ENCODE measurements around the gene DOK3.

Gene DOK3

DNA sequence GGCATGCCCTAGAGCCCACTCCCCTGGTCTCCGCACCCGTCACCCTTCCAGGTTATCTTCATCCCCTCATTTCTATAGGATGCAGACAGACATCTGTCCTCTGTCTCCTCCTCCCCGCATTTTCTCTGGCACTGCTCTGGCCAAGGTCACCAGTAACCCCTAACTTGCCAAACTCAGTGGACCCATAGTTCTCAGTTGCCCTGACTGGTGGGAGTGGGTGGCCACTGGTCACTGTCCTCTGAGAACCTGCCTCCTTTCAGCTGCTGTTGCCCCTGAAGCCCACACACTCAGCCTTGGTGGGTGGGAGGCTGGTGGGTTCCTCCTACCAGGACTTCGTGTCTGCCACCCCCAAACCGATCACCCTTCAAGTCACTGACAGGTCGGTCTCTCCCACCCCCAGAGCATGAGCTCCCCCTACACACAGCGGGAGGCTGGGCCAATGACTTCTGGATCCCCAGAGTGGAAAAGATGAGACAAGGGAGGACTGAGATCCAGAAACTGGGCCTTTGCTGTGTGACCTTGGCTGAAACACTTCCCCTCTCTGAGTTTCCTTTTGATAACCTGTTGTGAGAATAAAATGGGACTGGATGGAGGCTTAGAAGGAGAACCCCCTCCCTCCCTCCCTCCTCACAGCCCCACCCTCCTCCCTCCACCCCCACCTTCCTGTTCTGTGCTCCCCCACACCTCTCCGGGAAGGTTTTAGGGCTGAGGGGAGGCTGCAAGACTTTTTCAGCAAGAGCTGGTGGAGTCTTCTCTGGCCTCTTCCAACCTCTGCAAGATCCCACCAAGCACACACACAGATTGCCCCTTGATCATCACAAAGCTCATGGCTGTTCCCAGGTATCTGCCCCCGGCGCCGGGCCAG is 33.8 kb downstream of the DOK3 start:
- Histone ChIP-seq H4K91ac (ENCODE audit: low read depth, low read length) (no peak overlapping the region), H3K27me3 (ENCODE audit: insufficient read depth, low read length) (no peaks in the 10 kb centered on the region), H3K18ac (ENCODE audit: low read length) (no peak overlapping the region), H3K4me1 (ENCODE audit: control insufficient read depth in 1 of 2, insufficient read depth in 2 of 2, low read length in 2 of 2) (peaks cover 17 to 20% of the 10 kb centered on the region in 2 experiments), H2BK120ac (ENCODE audit: insufficient read depth, low read length, poor library complexity) (no peak overlapping the region), H2AK5ac (ENCODE audit: low read length) (no peak overlapping the region), H3K4me3 (ENCODE audit: low read depth, low read length) (no peak overlapping the region), H3K23ac (ENCODE audit: low read length) (no peak overlapping the region), H2BK5ac (ENCODE audit: low read depth, low read length, poor library complexity) (no peak overlapping the region), H3K79me2 (ENCODE audit: control insufficient read depth, insufficient read depth, low read length, poor library complexity) (peaks cover 19% of the 10 kb centered on the region), H3K79me1 (ENCODE audit: low read length) (peaks cover 10% of the 10 kb centered on the region), H2AFZ (ENCODE audit: insufficient read depth, low read length, poor library complexity) (no peak overlapping the region), H3K4me2 (ENCODE audit: low read length) (no peak overlapping the region), H3K4ac (ENCODE audit: low read depth, low read length) (no peak overlapping the region), H2BK12ac (ENCODE audit: low read length) (no peak overlapping the region), H3K14ac (ENCODE audit: low read length) (no peak overlapping the region), H4K8ac (ENCODE audit: low read depth, low read length) (no peak overlapping the region), H3K9me3 (ENCODE audit: insufficient read depth, low read depth, low read length) (peaks cover 2% of the 10 kb centered on the region), H4K12ac (ENCODE audit: low read depth, low read length) (no peak overlapping the region), H3K9ac (ENCODE audit: low read length) (no peak overlapping the region), H3K36me3 (ENCODE audit: control insufficient read depth in 1 of 2, insufficient read depth in 2 of 2, low read length in 2 of 2) (peaks cover 15 to 19% of the 10 kb centered on the region in 2 experiments), H3K27ac (ENCODE audit: low read depth, low read length) (no peak overlapping the region)
- no CpG with 5 or more reads among the region's 11 CpGs for WGBS (ENCODE audit: extremely low coverage, insufficient coverage, insufficient read length)
- DNase-seq = no peak

DNA sequence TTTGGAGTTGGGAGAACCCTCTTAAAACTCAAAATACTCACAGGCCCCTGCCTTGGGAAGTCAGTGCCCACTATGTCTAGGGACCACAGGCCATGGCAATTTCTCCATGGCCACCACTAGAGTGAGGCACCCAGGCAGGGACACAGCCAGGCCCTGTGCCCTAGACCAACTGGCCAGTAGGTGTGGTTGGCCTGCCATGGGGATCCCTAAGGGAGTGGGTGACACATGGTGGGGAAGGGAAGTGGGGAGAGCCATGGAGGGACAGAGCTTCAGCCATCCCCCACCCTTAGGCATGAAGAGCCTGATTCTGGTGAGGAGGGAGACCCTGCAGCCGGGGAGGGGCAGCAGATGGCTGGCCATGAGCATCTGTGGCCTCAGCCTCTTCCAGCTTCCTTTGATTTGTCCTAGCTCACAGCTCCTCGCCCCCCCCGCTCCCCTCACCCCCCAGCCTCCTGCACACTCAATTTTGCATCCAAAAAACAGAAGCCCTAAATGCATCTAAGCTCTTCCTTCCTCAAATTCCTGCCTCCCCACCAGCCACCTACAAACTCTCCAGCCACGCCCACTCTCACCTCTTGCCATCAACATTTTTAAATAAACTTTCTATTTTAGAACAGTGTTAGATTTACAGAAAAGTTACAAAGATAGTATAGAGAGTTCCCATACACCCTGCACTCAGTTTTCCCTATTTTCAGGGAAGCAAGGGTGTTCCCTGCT is 34.6 kb downstream of the DOK3 start:
- no peak overlapping the region for H4K91ac ChIP-seq (ENCODE audit: low read depth, low read length)
- H3K23ac ChIP-seq (ENCODE audit: low read length) = no peak overlapping the region
- H3K79me2 ChIP-seq (ENCODE audit: control insufficient read depth, insufficient read depth, low read length, poor library complexity) = peaks cover 25% of the 10 kb centered on the region
- no peak overlapping the region for H3K27ac ChIP-seq (ENCODE audit: low read depth, low read length)
- H3K4ac ChIP-seq (ENCODE audit: low read depth, low read length) = no peak overlapping the region
- peaks cover 25 to 28% of the 10 kb centered on the region in 2 experiments for H3K4me1 ChIP-seq (ENCODE audit: control insufficient read depth in 1 of 2, insufficient read depth in 2 of 2, low read length in 2 of 2)
- H4K12ac ChIP-seq (ENCODE audit: low read depth, low read length) = no peak overlapping the region
- H2BK120ac ChIP-seq (ENCODE audit: insufficient read depth, low read length, poor library complexity) = no peak overlapping the region
- H4K8ac ChIP-seq (ENCODE audit: low read depth, low read length) = no peak overlapping the region
- H3K18ac ChIP-seq (ENCODE audit: low read length) = no peak overlapping the region
- H3K9me3 ChIP-seq (ENCODE audit: insufficient read depth, low read depth, low read length) = peaks cover 2% of the 10 kb centered on the region
- no peak overlapping the region for H3K14ac ChIP-seq (ENCODE audit: low read length)
- WGBS (ENCODE audit: extremely low coverage, insufficient coverage, insufficient read length) = no CpG with 5 or more reads among the region's 4 CpGs
- no peak overlapping the region for H2AK5ac ChIP-seq (ENCODE audit: low read length)
- no peak overlapping the region for H3K9ac ChIP-seq (ENCODE audit: low read length)
- no peak overlapping the region for H3K4me2 ChIP-seq (ENCODE audit: low read length)
- H2AFZ ChIP-seq (ENCODE audit: insufficient read depth, low read length, poor library complexity) = no peak overlapping the region
- H2BK5ac ChIP-seq (ENCODE audit: low read depth, low read length, poor library complexity) = no peak overlapping the region
- DNase-seq = no peak
- peaks cover 23 to 27% of the 10 kb centered on the region in 2 experiments for H3K36me3 ChIP-seq (ENCODE audit: control insufficient read depth in 1 of 2, insufficient read depth in 2 of 2, low read length in 2 of 2)
- no peaks in the 10 kb centered on the region for H3K27me3 ChIP-seq (ENCODE audit: insufficient read depth, low read length)
- peaks cover 13% of the 10 kb centered on the region for H3K79me1 ChIP-seq (ENCODE audit: low read length)
- no peak overlapping the region for H2BK12ac ChIP-seq (ENCODE audit: low read length)
- H3K4me3 ChIP-seq (ENCODE audit: low read depth, low read length) = no peak overlapping the region

GRCh38 chr5:177474002-177474476 is 35.6 kb downstream of the DOK3 start:
- Histone ChIP-seq H3K4me3 (ENCODE audit: low read depth, low read length) (peak overlapping the region; percentile 13), H4K12ac (ENCODE audit: low read depth, low read length) (peak overlapping the region; percentile 5), H3K36me3 (ENCODE audit: control insufficient read depth in 1 of 2, insufficient read depth in 2 of 2, low read length in 2 of 2) (peaks cover 25 to 30% of the 10 kb centered on the region in 2 experiments), H3K4me1 (ENCODE audit: control insufficient read depth in 1 of 2, insufficient read depth in 2 of 2, low read length in 2 of 2) (peaks cover 31 to 33% of the 10 kb centered on the region in 2 experiments), H3K79me2 (ENCODE audit: control insufficient read depth, insufficient read depth, low read length, poor library complexity) (peaks cover 27% of the 10 kb centered on the region), H3K23ac (ENCODE audit: low read length) (no peak overlapping the region), H2AK5ac (ENCODE audit: low read length) (peak overlapping the region; percentile 31), H2BK12ac (ENCODE audit: low read length) (peak overlapping the region; percentile 37), H3K18ac (ENCODE audit: low read length) (no peak overlapping the region), H2BK5ac (ENCODE audit: low read depth, low read length, poor library complexity) (no peak overlapping the region), H3K4ac (ENCODE audit: low read depth, low read length) (no peak overlapping the region), H4K91ac (ENCODE audit: low read depth, low read length) (peak overlapping the region; percentile 16), H3K9ac (ENCODE audit: low read length) (no peak overlapping the region), H3K27ac (ENCODE audit: low read depth, low read length) (no peak overlapping the region), H3K27me3 (ENCODE audit: insufficient read depth, low read length) (no peaks in the 10 kb centered on the region), H2BK120ac (ENCODE audit: insufficient read depth, low read length, poor library complexity) (no peak overlapping the region), H3K4me2 (ENCODE audit: low read length) (peak overlapping the region; percentile 51), H4K8ac (ENCODE audit: low read depth, low read length) (peak overlapping the region; percentile 45), H3K79me1 (ENCODE audit: low read length) (peaks cover 13% of the 10 kb centered on the region), H2AFZ (ENCODE audit: insufficient read depth, low read length, poor library complexity) (no peak overlapping the region), H3K14ac (ENCODE audit: low read length) (no peak overlapping the region), H3K9me3 (ENCODE audit: insufficient read depth, low read depth, low read length) (peaks cover 2% of the 10 kb centered on the region)
- no CpG with 5 or more reads among the region's 7 CpGs for WGBS (ENCODE audit: extremely low coverage, insufficient coverage, insufficient read length)
- no peak for DNase-seq

- DNase-seq = peak in 1 of 2 donors; percentile 27
- Histone ChIP-seq H3K79me2 (ENCODE audit: control insufficient read depth, insufficient read depth, low read length, poor library complexity) (peaks cover 27% of the 10 kb centered on the region), H3K4ac (ENCODE audit: low read depth, low read length) (peak within 1 kb of the TSS; percentile 99), H2BK120ac (ENCODE audit: insufficient read depth, low read length, poor library complexity) (peak within 1 kb of the TSS; percentile 66), H3K27me3 (ENCODE audit: insufficient read depth, low read length) (no peaks in the 10 kb centered on the region), H3K4me1 (ENCODE audit: control insufficient read depth in 1 of 2, insufficient read depth in 2 of 2, low read length in 2 of 2) (peaks cover 31 to 36% of the 10 kb centered on the region in 2 experiments), H3K14ac (ENCODE audit: low read length) (peak within 1 kb of the TSS; percentile 96), H3K23ac (ENCODE audit: low read length) (no peak within 1 kb of the TSS), H2AFZ (ENCODE audit: insufficient read depth, low read length, poor library complexity) (peak within 1 kb of the TSS; percentile 40), H3K36me3 (ENCODE audit: control insufficient read depth in 1 of 2, insufficient read depth in 2 of 2, low read length in 2 of 2) (peaks cover 30 to 35% of the 10 kb centered on the region in 2 experiments), H3K9me3 (ENCODE audit: insufficient read depth, low read depth, low read length) (peaks cover 2% of the 10 kb centered on the region), H4K12ac (ENCODE audit: low read depth, low read length) (peak within 1 kb of the TSS; percentile 74), H4K91ac (ENCODE audit: low read depth, low read length) (peak within 1 kb of the TSS; percentile 97), H2AK5ac (ENCODE audit: low read length) (peak within 1 kb of the TSS; percentile 94), H3K27ac (ENCODE audit: low read depth, low read length) (peak within 1 kb of the TSS; percentile 80), H3K79me1 (ENCODE audit: low read length) (peaks cover 13% of the 10 kb centered on the region), H3K4me2 (ENCODE audit: low read length) (peak within 1 kb of the TSS; percentile 64), H3K18ac (ENCODE audit: low read length) (peak within 1 kb of the TSS; percentile 95), H3K4me3 (ENCODE audit: low read depth, low read length) (peak within 1 kb of the TSS; percentile 92), H4K8ac (ENCODE audit: low read depth, low read length) (peak within 1 kb of the TSS; percentile 73), H2BK12ac (ENCODE audit: low read length) (peak within 1 kb of the TSS; percentile 54), H2BK5ac (ENCODE audit: low read depth, low read length, poor library complexity) (peak within 1 kb of the TSS; percentile 86), H3K9ac (ENCODE audit: low read length) (peak within 1 kb of the TSS; percentile 86)
- no CpG with 5 or more reads among the region's 69 CpGs for WGBS (ENCODE audit: extremely low coverage, insufficient coverage, insufficient read length)
These were observed 36.1 kb downstream of the DOK3 start, which contains the start of gene DBN1 for GRCh38 chr5:177473443-177474001. Gene DBN1, minus strand, starts transcription at chr5:177473634. Its CDS starts 113 bp downstream, at chr5:177473521.

Data from trophoblast cell (in vitro differentiated cells and primary cell).